ENCODE results near the gene DIRAS1. TPM values are rescaled to one million over a fixed set of nuclear protein-coding genes. Genes with fewer than 3 reads are reported as not detected.
A peak's percentile ranks its signal among the peaks of the same experiment; 100 is the strongest.
"Not testable (repeated sequence)": the region's sequence is repeated elsewhere in the genome, so short reads cannot be mapped to it uniquely, and the experiment has no call there.

Gene DIRAS1
- polyA plus RNA-seq, 3 donors: 2.9 to 3.6 (median 3.5) TPM

GRCh38 chr19:2699413-2700140 lies 21.6 kb downstream of the DIRAS1 start:
- no peak for DNase-seq (ENCODE audit: extremely low read depth in 1 of 11, low read depth in 9 of 11, low spot score in 4 of 11)

- DNase-seq (ENCODE audit: extremely low read depth in 1 of 11, low read depth in 9 of 11, low spot score in 4 of 11): no peak
Observed at GRCh38 chr19:2694196-2694595, 27.0 kb downstream of the DIRAS1 start.

DNA sequence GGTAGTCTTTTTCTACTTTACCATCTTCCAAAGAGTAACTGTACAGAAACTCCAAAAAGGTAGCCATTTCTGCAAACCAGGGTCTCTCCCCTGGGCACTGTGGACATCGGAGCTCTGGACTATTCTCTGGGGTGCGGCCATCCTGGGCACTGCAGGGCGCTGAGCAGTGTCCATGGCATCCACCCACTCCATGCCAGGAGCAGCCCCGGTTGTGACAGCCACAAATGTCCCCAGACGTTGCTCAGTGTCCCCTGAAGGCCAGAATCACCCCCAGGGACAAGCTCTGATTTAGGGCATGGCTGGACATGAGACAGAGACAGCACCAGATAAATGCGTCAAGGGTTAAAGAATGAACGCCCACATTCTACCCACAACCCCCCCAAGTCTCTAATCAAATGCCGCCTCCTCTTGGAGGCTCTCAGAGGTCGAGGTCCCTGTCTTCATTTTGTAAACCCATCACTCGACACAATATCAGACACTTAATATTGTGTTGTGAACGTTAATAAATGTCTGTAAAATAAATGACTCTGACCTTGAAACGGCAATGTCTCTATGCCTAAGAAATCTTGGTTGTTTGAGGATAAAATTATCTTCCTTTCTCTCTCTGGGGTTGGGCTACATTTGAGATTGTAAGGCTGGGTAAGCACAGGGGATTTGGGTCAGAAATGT lies 27.5 kb downstream of the DIRAS1 start:
- no peak for DNase-seq (ENCODE audit: extremely low read depth in 1 of 11, low read depth in 9 of 11, low spot score in 4 of 11)

DNA sequence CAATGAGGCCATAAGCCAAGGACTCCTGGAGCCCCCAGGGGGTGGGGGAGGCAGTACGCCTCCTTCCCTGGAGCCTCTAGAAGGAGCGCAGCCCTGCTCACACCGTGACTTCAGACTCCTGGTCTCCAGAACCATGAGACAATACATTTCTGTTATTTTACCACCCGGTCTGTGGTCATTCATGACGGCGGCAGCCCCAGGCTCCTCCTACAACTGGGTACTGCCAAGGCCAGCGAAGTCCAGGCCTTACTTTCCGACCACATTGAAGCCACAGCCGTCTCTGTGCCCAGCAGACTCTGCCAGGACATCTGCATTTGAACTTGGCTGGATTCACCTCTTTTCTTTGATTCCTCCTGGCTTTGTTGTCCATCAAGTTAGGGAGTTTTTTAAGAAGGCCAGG lies 29.2 kb downstream of the DIRAS1 start:
- no peak for DNase-seq (ENCODE audit: extremely low read depth in 1 of 11, low read depth in 9 of 11, low spot score in 4 of 11)

DNA sequence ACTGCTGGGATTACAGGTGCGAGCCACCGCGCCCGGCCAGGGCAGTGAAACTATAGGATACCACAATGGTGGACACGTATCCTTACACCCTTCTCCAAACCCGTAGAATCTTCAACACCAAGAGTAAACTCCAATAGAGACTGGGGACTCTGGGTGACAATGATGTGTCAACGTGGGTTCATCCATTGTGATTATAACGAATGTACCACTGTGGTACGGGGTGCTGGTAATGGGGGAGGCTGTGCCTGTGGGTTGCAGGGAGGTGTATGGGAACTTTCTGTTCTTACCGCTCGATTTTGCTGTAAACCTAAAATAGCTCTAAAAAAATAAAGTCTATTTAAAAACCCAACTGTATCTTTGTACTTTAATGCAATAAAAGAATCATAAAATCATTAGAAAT lies 30.3 kb downstream of the DIRAS1 start:
- no peak for DNase-seq (ENCODE audit: extremely low read depth in 1 of 11, low read depth in 9 of 11, low spot score in 4 of 11)

DNA sequence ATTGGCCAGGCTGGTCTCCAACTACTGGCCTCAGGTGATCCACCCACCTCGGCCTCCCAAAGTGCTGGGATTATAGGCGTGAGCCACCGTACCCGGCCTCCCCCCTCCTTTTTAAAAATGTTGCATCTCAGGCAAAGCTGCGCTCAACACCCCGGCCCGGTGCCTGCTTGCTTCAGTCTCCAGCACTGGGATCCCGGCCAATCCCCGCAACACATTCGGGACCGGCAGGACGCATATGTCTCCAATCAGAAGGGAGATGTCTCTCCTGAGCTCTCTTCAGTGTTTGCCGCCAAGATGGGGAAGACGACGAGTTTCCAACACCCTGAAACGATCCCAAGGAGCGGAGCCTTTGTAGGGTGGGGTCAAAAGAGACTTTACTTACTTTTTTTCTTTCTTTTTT lies 34.8 kb downstream of the DIRAS1 start:
- no peak for DNase-seq (ENCODE audit: extremely low read depth in 1 of 11, low read depth in 9 of 11, low spot score in 4 of 11)

- no peak for DNase-seq (ENCODE audit: extremely low read depth in 1 of 11, low read depth in 9 of 11, low spot score in 4 of 11)
Observed at GRCh38 chr19:2685204-2685704, 35.9 kb downstream of the DIRAS1 start.

- peak in 1 of 11 donors; percentile 34 for DNase-seq (ENCODE audit: extremely low read depth in 1 of 11, low read depth in 9 of 11, low spot score in 4 of 11)
Observed at GRCh38 chr19:2683430-2684003, 37.7 kb downstream of the DIRAS1 start.

DNA sequence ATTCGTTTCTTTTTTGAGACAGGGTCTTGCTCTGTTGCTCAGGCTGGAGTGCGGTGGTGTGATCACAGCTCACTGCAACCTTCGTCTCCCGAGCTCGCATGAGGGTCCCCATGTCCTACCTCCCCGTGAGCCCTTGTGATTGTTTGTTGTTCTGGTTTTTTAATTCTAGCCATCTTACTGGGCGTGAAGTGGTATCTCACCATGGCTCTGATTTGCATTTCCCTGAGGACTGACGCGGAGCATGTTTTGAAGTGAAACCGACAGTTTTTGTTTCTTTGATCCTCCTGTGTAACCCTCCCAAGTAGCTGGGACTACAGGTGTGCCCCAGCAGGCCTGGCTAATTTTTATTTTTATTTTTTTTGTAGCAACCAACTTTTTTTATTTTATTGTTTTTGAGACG lies 40.4 kb downstream of the DIRAS1 start:
- no peak for DNase-seq (ENCODE audit: extremely low read depth in 1 of 11, low read depth in 9 of 11, low spot score in 4 of 11)

GRCh38 chr19:2679439-2679838 lies 41.7 kb downstream of the DIRAS1 start:
- DNase-seq (ENCODE audit: extremely low read depth in 1 of 11, low read depth in 9 of 11, low spot score in 4 of 11): no peak

DNA sequence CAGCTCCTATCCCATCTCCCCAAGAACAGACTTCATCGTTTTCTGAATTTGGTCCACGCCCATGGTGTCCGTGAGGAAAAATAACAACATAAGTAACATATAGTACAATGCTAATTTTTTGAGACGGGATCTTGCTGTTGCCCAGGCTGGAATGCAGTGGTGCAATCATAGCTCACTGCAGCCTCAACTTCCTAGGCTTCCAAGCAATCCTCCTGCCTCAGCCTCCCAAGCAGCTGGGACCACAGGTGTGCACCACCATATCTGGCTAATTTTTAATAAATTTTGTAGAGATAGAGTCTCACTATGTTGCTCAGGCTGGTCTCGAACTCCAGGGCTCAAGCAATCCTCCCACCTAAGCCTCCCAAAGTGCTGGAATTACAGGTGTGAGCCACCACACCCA lies 42.2 kb downstream of the DIRAS1 start:
- DNase-seq (ENCODE audit: extremely low read depth in 1 of 11, low read depth in 9 of 11, low spot score in 4 of 11): not testable (repeated sequence)

DNA sequence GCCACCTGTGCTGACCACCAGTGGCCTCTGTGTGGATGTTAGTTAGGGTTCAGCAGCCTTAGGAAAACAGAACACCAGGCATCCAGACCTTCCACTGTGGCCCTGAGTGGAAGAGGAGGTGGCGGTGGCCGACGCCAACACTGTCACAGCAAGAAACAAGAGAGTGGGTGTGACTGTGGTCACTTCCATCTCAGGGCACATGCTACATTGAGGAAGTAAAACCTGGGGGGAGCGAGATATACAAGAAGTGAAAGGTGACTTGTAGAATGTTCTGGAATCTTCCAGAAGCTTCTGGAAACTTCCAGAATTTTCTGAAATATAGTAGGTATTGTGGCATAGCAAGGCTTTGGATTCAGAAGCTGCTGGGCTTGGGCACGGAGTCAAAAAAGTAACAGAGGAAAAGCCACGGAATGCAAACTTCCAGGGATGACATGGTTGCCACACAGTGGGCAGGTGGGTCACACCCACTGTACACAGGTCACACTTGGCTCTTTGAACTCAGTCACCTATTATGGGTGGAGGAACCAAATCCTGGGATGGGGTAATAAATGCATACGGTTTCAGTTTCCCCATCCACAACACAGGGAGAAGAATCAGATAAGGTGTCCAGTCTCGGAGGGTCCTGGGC lies 43.0 kb downstream of the DIRAS1 start:
- DNase-seq (ENCODE audit: extremely low read depth in 1 of 11, low read depth in 9 of 11, low spot score in 4 of 11): no peak

DNA sequence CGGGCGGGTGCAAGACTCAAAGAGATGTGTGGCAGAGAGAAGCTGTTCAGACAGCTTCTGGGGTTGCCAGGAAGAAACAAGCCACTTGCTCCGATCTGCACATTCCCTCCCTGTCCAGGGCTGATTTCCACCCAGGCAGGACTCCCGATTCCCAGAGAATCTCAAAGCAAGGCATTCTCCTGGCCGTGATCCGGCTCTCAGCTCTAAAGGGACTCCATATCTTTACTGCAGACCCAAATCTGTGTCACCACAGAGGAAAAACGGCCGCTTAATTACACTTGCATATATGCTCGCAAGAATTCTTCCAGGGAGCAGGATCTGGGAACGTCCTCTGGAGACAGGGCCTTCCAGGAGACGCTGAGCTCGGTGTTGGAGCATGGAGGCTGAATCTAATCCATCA lies 44.3 kb downstream of the DIRAS1 start:
- no peak for DNase-seq (ENCODE audit: extremely low read depth in 1 of 11, low read depth in 9 of 11, low spot score in 4 of 11)

DNA sequence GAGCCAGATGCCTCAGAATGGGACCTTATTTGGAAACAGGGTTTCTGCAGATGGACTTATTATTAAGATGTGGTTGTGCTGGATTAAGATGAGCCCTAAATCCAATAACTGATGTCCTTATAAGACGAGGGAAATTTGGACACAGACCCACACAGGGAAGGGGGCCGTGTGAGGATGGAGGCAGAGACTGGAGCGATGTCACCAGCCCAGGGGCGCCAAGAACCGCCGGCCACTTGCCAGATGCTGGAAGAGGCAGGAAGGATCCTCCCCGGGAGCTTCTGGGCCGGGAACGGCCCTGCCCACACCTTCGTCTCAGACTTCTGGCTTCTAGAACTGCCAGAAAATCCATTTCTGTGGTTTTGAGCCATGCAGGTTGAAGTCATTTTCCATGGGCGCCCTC lies 45.3 kb downstream of the DIRAS1 start:
- DNase-seq (ENCODE audit: extremely low read depth in 1 of 11, low read depth in 9 of 11, low spot score in 4 of 11): no peak

- DNase-seq (ENCODE audit: extremely low read depth in 1 of 11, low read depth in 9 of 11, low spot score in 4 of 11): no peak
Observed at GRCh38 chr19:2670217-2670616, 51.0 kb downstream of the DIRAS1 start.

- no peak for DNase-seq (ENCODE audit: extremely low read depth in 1 of 11, low read depth in 9 of 11, low spot score in 4 of 11)
Observed at GRCh38 chr19:2668175-2668763, 52.9 kb downstream of the DIRAS1 start.

- DNase-seq (ENCODE audit: extremely low read depth in 1 of 11, low read depth in 9 of 11, low spot score in 4 of 11): not testable (repeated sequence)
Observed at GRCh38 chr19:2667349-2667748, 53.8 kb downstream of the DIRAS1 start.

GRCh38 chr19:2666344-2666994 lies 54.7 kb downstream of the DIRAS1 start:
- no peak for DNase-seq (ENCODE audit: extremely low read depth in 1 of 11, low read depth in 9 of 11, low spot score in 4 of 11)

- no peak for DNase-seq (ENCODE audit: extremely low read depth in 1 of 11, low read depth in 9 of 11, low spot score in 4 of 11)
Observed at GRCh38 chr19:2665103-2665502, 56.1 kb downstream of the DIRAS1 start.

Measured in renal cortex interstitium (tissue), 11 donors.